ENCODE results near the gene PRDX1.

DNA sequence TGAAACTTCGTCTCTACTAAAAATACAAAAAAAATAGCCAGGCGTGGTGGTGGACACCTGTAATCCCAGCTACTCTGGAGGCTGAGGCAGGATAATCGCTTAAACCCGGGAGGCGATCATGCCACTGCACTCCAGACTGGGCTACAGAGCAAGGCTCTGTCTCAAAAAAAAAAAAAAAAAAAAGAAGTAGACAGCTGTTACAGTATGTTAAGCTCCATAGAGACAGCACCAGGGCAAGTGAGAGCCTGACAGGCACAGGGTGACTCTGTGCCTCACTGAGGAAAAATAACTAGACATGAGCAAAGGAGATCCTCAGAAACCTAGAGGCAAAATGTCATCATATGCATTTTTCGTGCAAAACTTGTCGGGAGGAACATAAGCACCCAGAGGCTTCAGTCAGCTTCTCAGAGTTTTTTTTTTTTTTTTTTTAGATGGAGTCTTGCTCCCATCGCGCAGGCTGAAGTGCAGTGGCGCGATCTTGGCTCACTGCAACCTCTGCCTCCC is 9.0 kb upstream of the PRDX1 start:
- TF ChIP-seq, protein P1, sequence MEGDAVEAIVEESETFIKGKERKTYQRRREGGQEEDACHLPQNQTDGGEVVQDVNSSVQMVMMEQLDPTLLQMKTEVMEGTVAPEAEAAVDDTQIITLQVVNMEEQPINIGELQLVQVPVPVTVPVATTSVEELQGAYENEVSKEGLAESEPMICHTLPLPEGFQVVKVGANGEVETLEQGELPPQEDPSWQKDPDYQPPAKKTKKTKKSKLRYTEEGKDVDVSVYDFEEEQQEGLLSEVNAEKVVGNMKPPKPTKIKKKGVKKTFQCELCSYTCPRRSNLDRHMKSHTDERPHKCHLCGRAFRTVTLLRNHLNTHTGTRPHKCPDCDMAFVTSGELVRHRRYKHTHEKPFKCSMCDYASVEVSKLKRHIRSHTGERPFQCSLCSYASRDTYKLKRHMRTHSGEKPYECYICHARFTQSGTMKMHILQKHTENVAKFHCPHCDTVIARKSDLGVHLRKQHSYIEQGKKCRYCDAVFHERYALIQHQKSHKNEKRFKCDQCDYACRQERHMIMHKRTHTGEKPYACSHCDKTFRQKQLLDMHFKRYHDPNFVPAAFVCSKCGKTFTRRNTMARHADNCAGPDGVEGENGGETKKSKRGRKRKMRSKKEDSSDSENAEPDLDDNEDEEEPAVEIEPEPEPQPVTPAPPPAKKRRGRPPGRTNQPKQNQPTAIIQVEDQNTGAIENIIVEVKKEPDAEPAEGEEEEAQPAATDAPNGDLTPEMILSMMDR (conservative IDR thresholded peaks at IDR 0.05; ENCODE audit: low read depth, low read length), result no peak
- no peak for TF ChIP-seq EZH2phosphoT487 (IDR thresholded peaks at IDR 0.05; ENCODE audit: borderline replicate concordance, low read length)
